Body of pancreas (tissue), 4 donors: ENCODE data around the gene APC2.

Source experiments
- CTCF ChIP-seq, 7 experiments: fragments of 450-650 bp in 4 of 7; fragments of 200-600 bp in 3 of 7; sonication (generic) in 3 of 7; IDR thresholded peaks; one replicate each; pipeline ENCODE4 v1.5.1; 2016 to 2019; ENCODE audit warnings: antibody characterized with exemption in 7 of 7
- POLR2A ChIP-seq, 3 donors: fragments of 450-650 bp; IDR thresholded peaks; one replicate each; pipeline ENCODE4 v1.6.1; 2016; ENCODE audit warnings: antibody characterized with exemption in 3 of 3, mild to moderate bottlenecking in 2 of 3

- no peak for TF ChIP-seq CTCF (IDR thresholded peaks at IDR 0.05)
- TF ChIP-seq POLR2A (IDR thresholded peaks at IDR 0.05) = no peak
These were observed 20.5 kb downstream of the APC2 start for GRCh38 chr19:1470305-1471009.
